22Rv1 (cell line): ENCODE data around the gene PRTFDC1.

Source experiments
- CTCF ChIP-seq: fragments of 450-650 bp; IDR thresholded peaks from 2 replicates; pipeline ENCODE4 v1.5.1; 2017; ENCODE audit warnings: mild to moderate bottlenecking
- ZFX ChIP-seq: fragments of 450-650 bp; IDR thresholded peaks from 2 replicates; pipeline ENCODE4 v1.6.1; 2017; ENCODE audit warnings: antibody characterized with exemption, borderline replicate concordance

- TF ChIP-seq CTCF (no peak), ZFX (no peak)
Measured at GRCh38 chr10:24912215-24912614, 40.2 kb downstream of the PRTFDC1 start.
